ENCODE data around the gene PRSS12. TPM values are rescaled to one million over a fixed set of nuclear protein-coding genes. Genes with fewer than 3 reads are reported as not detected.
"Not testable (repeated sequence)": the region's sequence is repeated elsewhere in the genome, so short reads cannot be mapped to it uniquely, and the experiment has no call there.

The PRSS12 gene
- total RNA-seq, 1 experiment from 2014 or later = 48.7 TPM

- Mint-ChIP-seq H3K27me3 (ENCODE audit: unreplicated experiment) (no peaks in the 10 kb centered on the region), H3K4me3 (ENCODE audit: low read depth, unreplicated experiment) (no peak overlapping the region), H3K27ac (ENCODE audit: unreplicated experiment) (no peak overlapping the region), H3K36me3 (ENCODE audit: insufficient read depth, unreplicated experiment) (peaks cover 10% of the 10 kb centered on the region), H3K4me1 (ENCODE audit: low read depth, unreplicated experiment) (peaks cover 8% of the 10 kb centered on the region), H3K9me3 (ENCODE audit: low read depth, unreplicated experiment) (no peaks in the 10 kb centered on the region)
- no TSS peak for BruUV-seq (replicated peaks)
- intact Hi-C loops (cut with micrococcal nuclease; ENCODE audit: unreplicated experiment) = no loop called here
- DNase-seq = no peak
- CTCF ChIA-PET = no interaction called here
- TF ChIP-seq CTCF (IDR thresholded peaks at IDR 0.05; ENCODE audit: unreplicated experiment) = no peak
Observed at GRCh38 chr4:118314221-118314620, 38.6 kb downstream of the PRSS12 start.

DNA sequence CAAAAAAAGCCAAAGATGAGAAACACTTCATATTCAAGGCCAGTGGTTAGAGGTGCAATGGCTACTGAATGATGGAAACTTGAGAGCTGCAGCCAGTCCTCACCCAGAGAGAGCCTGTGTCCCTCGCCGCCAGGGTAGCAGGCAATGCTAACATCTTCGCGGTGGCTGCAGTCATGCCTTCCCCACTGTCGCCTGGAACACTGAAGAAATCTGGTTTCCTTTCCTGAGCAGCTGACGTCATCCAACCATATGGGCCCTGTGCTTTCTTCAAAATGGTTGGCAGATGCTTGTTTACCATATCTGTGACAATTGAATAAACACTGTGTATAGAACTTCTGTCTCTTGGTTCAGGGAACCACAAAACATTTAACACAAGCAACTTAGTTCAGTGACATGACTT lies 39.7 kb downstream of the PRSS12 start:
- CTCF ChIA-PET = no interaction called here
- Mint-ChIP-seq H3K27ac (ENCODE audit: unreplicated experiment) (no peak overlapping the region), H3K9me3 (ENCODE audit: low read depth, unreplicated experiment) (no peaks in the 10 kb centered on the region), H3K4me3 (ENCODE audit: low read depth, unreplicated experiment) (no peak overlapping the region), H3K36me3 (ENCODE audit: insufficient read depth, unreplicated experiment) (no peaks in the 10 kb centered on the region), H3K4me1 (ENCODE audit: low read depth, unreplicated experiment) (peaks cover 7% of the 10 kb centered on the region), H3K27me3 (ENCODE audit: unreplicated experiment) (no peaks in the 10 kb centered on the region)
- no peak for DNase-seq
- no peak for TF ChIP-seq CTCF (IDR thresholded peaks at IDR 0.05; ENCODE audit: unreplicated experiment)
- intact Hi-C loops (cut with micrococcal nuclease; ENCODE audit: unreplicated experiment) = no loop called here
- BruUV-seq (replicated peaks) = no TSS peak

DNA sequence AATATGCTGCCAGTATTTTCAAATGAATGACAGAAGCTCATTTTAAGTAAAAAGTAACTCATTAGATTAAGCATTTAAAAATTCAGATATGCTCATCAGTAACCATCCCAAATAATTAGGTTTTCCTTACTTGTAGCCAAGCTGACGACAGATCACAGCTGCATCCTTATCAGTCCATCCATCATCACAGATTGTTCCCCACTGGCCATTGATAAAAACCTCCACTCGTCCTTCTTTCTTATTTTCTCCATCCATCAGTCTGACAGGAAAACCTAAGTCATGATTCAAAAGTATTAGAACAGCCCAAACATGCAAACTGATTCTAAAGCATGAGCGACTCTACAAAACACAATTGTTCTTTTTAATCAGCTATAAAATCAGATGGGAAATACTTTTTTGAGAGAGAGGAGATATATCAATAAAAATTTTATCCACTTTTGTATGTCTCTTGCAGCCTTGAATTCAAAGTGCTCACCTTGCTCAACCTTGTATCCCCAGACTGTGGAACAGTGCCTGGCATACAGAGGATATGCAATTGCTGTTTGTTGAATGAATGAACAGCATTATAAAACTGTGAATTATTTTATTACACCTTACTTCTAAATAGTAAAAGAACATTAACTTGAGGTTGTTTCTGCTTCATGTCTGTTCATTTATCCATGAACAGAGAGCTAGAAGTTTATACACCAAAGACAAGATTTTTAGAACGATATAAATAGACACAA lies 44.3 kb downstream of the PRSS12 start:
- no TSS peak for BruUV-seq (replicated peaks)
- intact Hi-C loops (cut with micrococcal nuclease; ENCODE audit: unreplicated experiment) = no loop called here
- no peak for DNase-seq
- H3K27me3 Mint-ChIP-seq (ENCODE audit: unreplicated experiment) = no peaks in the 10 kb centered on the region
- H3K27ac Mint-ChIP-seq (ENCODE audit: unreplicated experiment) = no peak overlapping the region
- H3K36me3 Mint-ChIP-seq (ENCODE audit: insufficient read depth, unreplicated experiment) = peaks cover 5% of the 10 kb centered on the region
- no peak for TF ChIP-seq CTCF (IDR thresholded peaks at IDR 0.05; ENCODE audit: unreplicated experiment)
- no peak overlapping the region for H3K4me3 Mint-ChIP-seq (ENCODE audit: low read depth, unreplicated experiment)
- CTCF ChIA-PET = no interaction called here
- no peaks in the 10 kb centered on the region for H3K4me1 Mint-ChIP-seq (ENCODE audit: low read depth, unreplicated experiment)
- H3K9me3 Mint-ChIP-seq (ENCODE audit: low read depth, unreplicated experiment) = no peaks in the 10 kb centered on the region

GRCh38 chr4:118307643-118308042 lies 45.2 kb downstream of the PRSS12 start:
- no TSS peak for BruUV-seq (replicated peaks)
- no peaks in the 10 kb centered on the region for H3K4me1 Mint-ChIP-seq (ENCODE audit: low read depth, unreplicated experiment)
- no peak overlapping the region for H3K27ac Mint-ChIP-seq (ENCODE audit: unreplicated experiment)
- CTCF ChIA-PET = no interaction called here
- H3K27me3 Mint-ChIP-seq (ENCODE audit: unreplicated experiment) = no peaks in the 10 kb centered on the region
- H3K36me3 Mint-ChIP-seq (ENCODE audit: insufficient read depth, unreplicated experiment) = peaks cover 5% of the 10 kb centered on the region
- intact Hi-C loops (cut with micrococcal nuclease; ENCODE audit: unreplicated experiment) = no loop called here
- no peak overlapping the region for H3K4me3 Mint-ChIP-seq (ENCODE audit: low read depth, unreplicated experiment)
- TF ChIP-seq CTCF (IDR thresholded peaks at IDR 0.05; ENCODE audit: unreplicated experiment) = no peak
- H3K9me3 Mint-ChIP-seq (ENCODE audit: low read depth, unreplicated experiment) = no peaks in the 10 kb centered on the region
- DNase-seq = no peak

DNA sequence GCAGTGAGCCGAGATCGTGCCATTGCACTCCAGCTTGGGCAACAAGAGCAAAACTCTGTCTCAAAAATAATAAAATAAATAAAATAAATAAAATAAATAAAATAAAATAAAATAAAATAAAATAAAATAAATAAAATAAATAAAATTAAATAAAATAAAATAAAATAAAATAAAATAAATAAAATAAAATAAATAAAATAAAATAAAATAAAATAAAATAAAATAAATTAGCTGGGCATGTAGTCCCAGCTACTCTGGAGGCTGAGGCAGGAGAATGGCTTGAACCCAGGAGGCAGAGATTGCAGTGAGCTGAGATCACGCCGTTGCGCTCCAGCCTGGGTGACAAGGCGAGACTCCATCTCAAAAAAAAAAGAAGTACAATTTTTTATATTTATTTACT lies 53.2 kb downstream of the PRSS12 start:
- CTCF ChIA-PET; H3K27ac Mint-ChIP-seq (ENCODE audit: unreplicated experiment); DNase-seq; H3K36me3 Mint-ChIP-seq (ENCODE audit: insufficient read depth, unreplicated experiment); intact Hi-C loops (cut with micrococcal nuclease; ENCODE audit: unreplicated experiment); H3K9me3 Mint-ChIP-seq (ENCODE audit: low read depth, unreplicated experiment); BruUV-seq (replicated peaks); H3K27me3 Mint-ChIP-seq (ENCODE audit: unreplicated experiment); H3K4me1 Mint-ChIP-seq (ENCODE audit: low read depth, unreplicated experiment); H3K4me3 Mint-ChIP-seq (ENCODE audit: low read depth, unreplicated experiment): not testable (repeated sequence)
